GM12878 (cell line): ENCODE data around the gene TRIM63. TPM values are rescaled to one million over a fixed set of nuclear protein-coding genes. Genes with fewer than 3 reads are reported as not detected.

Experiments
- ATF7 ChIP-seq: fragments of 450-650 bp; IDR thresholded peaks from 2 replicates; pipeline ENCODE4 v1.6.1; 2016; ENCODE audit warnings: low read depth, mild to moderate bottlenecking
- CUX1 ChIP-seq: IDR thresholded peaks from 2 replicates; pipeline ENCODE4 v1.6.1; 2012; ENCODE audit warnings: improper control_type of control experiment, low read depth, low read length; ENCODE audit not compliant: insufficient replicate concordance
- IKZF2 ChIP-seq, 2 experiments: fragments of 450-650 bp; IDR thresholded peaks; 2 replicates each; pipeline ENCODE4 v1.6.1; 2017; ENCODE audit warnings: mild to moderate bottlenecking in 2 of 2, moderate library complexity in 2 of 2
- JUNB ChIP-seq: IDR thresholded peaks from 2 replicates; pipeline ENCODE4 v1.6.1; 2016; ENCODE audit warnings: antibody characterized with exemption, mild to moderate bottlenecking
- NKRF ChIP-seq: fragments of 450-650 bp; conservative IDR thresholded peaks from 2 replicates; pipeline ENCODE4 v1.6.1; 2017; ENCODE audit warnings: mild to moderate bottlenecking, moderate library complexity
- REST ChIP-seq: IDR thresholded peaks from 2 replicates; pipeline ENCODE4 v1.6.1; 2012; ENCODE audit warnings: mild to moderate bottlenecking, low read depth, low read length
- SMAD1 ChIP-seq: fragments of 450-650 bp; IDR thresholded peaks from 2 replicates; pipeline ENCODE4 v1.6.1; 2018; ENCODE audit warnings: mild to moderate bottlenecking, low read depth; ENCODE audit not compliant: partially characterized antibody
- SP1 ChIP-seq: IDR thresholded peaks from one replicate; pipeline ENCODE4 v1.6.1; 2011; ENCODE audit warnings: low read depth, low read length
- SPI1 ChIP-seq: IDR thresholded peaks from 2 replicates; pipeline ENCODE4 v1.6.1; 2011; ENCODE audit warnings: low read depth, mild to moderate bottlenecking, low read length, moderate library complexity, borderline replicate concordance; ENCODE audit not compliant: insufficient read depth
- SREBF2 ChIP-seq: IDR thresholded peaks from 2 replicates; pipeline ENCODE4 v1.6.1; 2012; ENCODE audit warnings: mild to moderate bottlenecking, low read length
- SUZ12 ChIP-seq: fragments of 200-600 bp; sonication (generic); IDR thresholded peaks from one replicate; pipeline ENCODE4 v1.6.1; 2018; ENCODE audit warnings: antibody characterized with exemption, mild to moderate bottlenecking; ENCODE audit not compliant: unreplicated experiment
- TCF3 ChIP-seq: IDR thresholded peaks from 2 replicates; pipeline ENCODE4 v1.6.1; 2012; ENCODE audit warnings: low read depth, mild to moderate bottlenecking, low read length, borderline replicate concordance; ENCODE audit not compliant: insufficient read depth
- ZNF592 ChIP-seq: fragments of 450-650 bp; IDR thresholded peaks from 2 replicates; pipeline ENCODE4 v1.6.1; 2017; ENCODE audit warnings: mild to moderate bottlenecking, moderate library complexity
- polyA plus RNA-seq, 11 experiments: library from polyadenylated mRNA; depleted of rRNA in 4 of 11; unstranded in 6 of 11; stranded (reverse) in 5 of 11; fragments of >200 nt; fragmentation: Nextera tagmentation in 4 of 11; fragmentation: Illumina TruSeq in 1 of 11; extraction: Ambion mirVana in 4 of 11; extraction: Trizol in 1 of 11; gene quantifications; 1 replicate in 1 of 11; 2 replicates in 10 of 11; pipeline versions ENCODE4 v1.2.1 to v1.2.3, GENCODE V29; 2011 to 2016; ENCODE audit warnings: inconsistent platforms in 2 of 11, missing spikeins in 2 of 11, low read depth in 1 of 11
- total RNA-seq, 4 experiments: library from RNA; depleted of rRNA in 3 of 4; stranded (reverse); fragments of >200 nt in 3 of 4; fragmentation: Illumina TruSeq in 1 of 4; extraction: Trizol in 1 of 4; gene quantifications; 2 replicates each; pipeline versions ENCODE4 v1.2.1 to v1.2.3, GENCODE V29; 2013 to 2021

The TRIM63 gene
- total and polyA plus RNA-seq, 10 of the 15 experiments (the other 5 are each of a cell fraction or from before 2014, with no cell fraction given), result not detected

GRCh38 chr1:26111530-26112406 lies 44.3 kb upstream of the TRIM63 start, which contains the start of gene PDIK1L (continued):
- TF ChIP-seq NKRF (peak; percentile 91), ATF7 (no peak), REST (0 out of 2 replicates have a peak, but pooled peaks have one; percentile 20), SREBF2 (no peak), ZNF592 (0 out of 2 replicates have a peak, but pooled peaks have one; percentile 6), SP1 (peak; percentile 85), IKZF2 (IDR thresholded peaks at IDR 0.05) (no peak), TCF3 (no peak), SMAD1 (no peak), SPI1 (no peak), SUZ12 (no peak), JUNB (no peak), CUX1 (no peak)
